Activated T-cell treated with anti-CD3 and anti-CD28 coated beads, Interleukin-2, amount 50 U/mL, for 24 hours (primary cell): Measurements from ENCODE around the gene PACSIN3.

ENCODE experiments used
- DNase-seq: peaks from one replicate; pipeline ENCODE4 v3.0.0-alpha.2; 2020
- H3K27ac Mint-ChIP-seq: 2 replicates; pipeline ENCODE4 v1.8.0; 2020; ENCODE audit warnings: mild to moderate bottlenecking, mixed read lengths
- H3K27me3 Mint-ChIP-seq: 2 replicates; pipeline ENCODE4 v1.8.0; 2020; ENCODE audit warnings: mixed read lengths
- H3K36me3 Mint-ChIP-seq: 2 replicates; pipeline ENCODE4 v1.8.0; 2020; ENCODE audit warnings: low read depth, mixed read lengths
- H3K4me1 Mint-ChIP-seq: 2 replicates; pipeline ENCODE4 v1.8.0; 2020; ENCODE audit warnings: low read depth, mixed read lengths
- H3K4me3 Mint-ChIP-seq: 2 replicates; pipeline ENCODE4 v1.8.0; 2020; ENCODE audit warnings: mild to moderate bottlenecking, moderate library complexity, mixed read lengths
- H3K9me3 Mint-ChIP-seq: 2 replicates; pipeline ENCODE4 v1.8.0; 2020; ENCODE audit warnings: mixed read lengths

PACSIN3 gene

DNA sequence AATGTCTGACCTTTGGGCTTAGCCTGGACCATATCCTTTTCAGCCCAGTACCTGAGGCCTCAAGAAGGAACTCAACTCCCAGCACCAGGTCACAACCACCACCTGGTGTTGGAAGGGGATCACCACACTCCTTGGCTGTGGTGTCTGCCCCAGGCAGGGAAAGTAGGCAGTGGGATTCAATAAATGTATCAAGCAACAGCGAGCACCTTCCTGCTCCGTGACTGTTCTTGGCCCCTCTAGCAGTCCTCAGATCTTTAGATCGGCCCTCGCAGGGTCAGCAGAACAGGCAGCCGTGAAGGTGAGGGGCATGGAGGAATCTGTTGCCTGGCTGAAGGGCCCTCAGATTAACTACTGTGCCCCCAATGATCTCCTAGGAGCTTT, 25.5 kb downstream of the PACSIN3 start:
- peaks cover 39% of the 10 kb centered on the region for H3K36me3 Mint-ChIP-seq
- no peak for DNase-seq
- H3K4me1 Mint-ChIP-seq, result peaks cover 1% of the 10 kb centered on the region
- peak overlapping the region; percentile 14 for H3K27ac Mint-ChIP-seq
- H3K4me3 Mint-ChIP-seq, result no peak overlapping the region
- H3K27me3 Mint-ChIP-seq, result no peaks in the 10 kb centered on the region
- H3K9me3 Mint-ChIP-seq, result no peaks in the 10 kb centered on the region

DNA sequence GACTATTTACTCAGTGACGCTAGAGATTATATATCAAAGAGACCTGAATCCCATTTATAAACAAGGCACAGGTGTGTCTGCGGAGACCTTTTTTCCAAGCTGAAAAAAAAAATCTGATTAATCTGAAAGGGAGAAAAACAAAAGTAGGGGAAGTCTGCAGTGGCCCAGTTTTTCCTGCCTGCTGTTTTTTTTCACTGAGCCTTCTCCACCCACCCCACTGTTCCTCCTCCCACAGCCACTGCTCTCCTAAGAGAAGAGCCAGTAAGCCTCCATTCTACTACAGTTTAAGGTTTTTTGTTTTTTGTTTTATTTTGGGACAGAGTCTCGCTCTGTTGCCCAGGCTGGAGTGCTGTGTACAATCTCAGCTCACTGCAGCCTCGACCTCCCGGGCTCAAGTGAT, 28.0 kb downstream of the PACSIN3 start:
- Mint-ChIP-seq H3K27me3 (no peaks in the 10 kb centered on the region), H3K9me3 (no peaks in the 10 kb centered on the region), H3K36me3 (peaks cover 16% of the 10 kb centered on the region), H3K4me3 (no peak overlapping the region), H3K27ac (peak overlapping the region; percentile 47), H3K4me1 (peaks cover 25% of the 10 kb centered on the region)
- no peak for DNase-seq

DNA sequence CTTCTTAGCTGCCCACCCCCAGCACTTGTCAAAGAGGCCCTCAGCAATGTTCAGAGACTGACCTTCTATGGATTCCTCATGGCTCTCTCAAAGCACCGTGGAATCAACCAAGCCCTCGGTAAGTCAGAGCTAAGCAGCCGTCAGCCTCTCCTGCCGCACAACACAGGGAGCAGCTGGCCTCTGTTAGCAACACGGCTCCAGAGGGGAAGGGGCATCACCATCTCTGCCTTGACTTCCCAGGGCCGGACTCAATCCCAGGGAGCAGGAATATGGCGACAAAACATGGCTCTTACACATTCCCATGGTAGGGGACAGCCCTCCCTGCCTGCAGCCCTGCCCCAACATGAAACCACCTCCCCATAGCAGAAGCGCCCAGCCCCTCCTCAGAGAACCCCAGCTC, 28.4 kb downstream of the PACSIN3 start:
- Mint-ChIP-seq H3K4me3 (no peak overlapping the region), H3K27ac (peak overlapping the region; percentile 47), H3K9me3 (no peaks in the 10 kb centered on the region), H3K4me1 (peaks cover 29% of the 10 kb centered on the region), H3K36me3 (peaks cover 14% of the 10 kb centered on the region), H3K27me3 (no peaks in the 10 kb centered on the region)
- no peak for DNase-seq

DNA sequence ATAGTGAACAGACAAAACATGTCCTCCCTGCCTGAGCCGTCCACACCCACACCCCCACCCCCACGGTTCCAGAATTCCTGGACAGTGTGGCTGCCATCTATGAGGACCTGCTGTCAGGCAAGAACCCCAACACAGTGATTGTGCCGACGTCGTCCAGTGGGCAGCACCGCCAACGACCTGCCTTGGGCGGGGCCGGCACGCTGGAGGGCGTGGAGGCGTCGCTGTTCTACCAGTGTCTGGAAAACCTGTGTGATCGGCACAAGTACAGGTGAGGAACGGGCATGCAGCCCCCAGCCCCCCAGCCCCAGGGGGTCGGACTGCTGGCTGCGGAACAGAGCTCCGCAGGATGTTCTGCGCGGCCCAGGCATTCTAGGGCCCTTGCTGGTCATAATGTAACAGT, 29.3 kb downstream of the PACSIN3 start:
- Mint-ChIP-seq H3K36me3 (peaks cover 12% of the 10 kb centered on the region), H3K27me3 (no peaks in the 10 kb centered on the region), H3K4me1 (peaks cover 29% of the 10 kb centered on the region), H3K9me3 (no peaks in the 10 kb centered on the region), H3K4me3 (no peak overlapping the region), H3K27ac (no peak overlapping the region)
- no peak for DNase-seq

DNA sequence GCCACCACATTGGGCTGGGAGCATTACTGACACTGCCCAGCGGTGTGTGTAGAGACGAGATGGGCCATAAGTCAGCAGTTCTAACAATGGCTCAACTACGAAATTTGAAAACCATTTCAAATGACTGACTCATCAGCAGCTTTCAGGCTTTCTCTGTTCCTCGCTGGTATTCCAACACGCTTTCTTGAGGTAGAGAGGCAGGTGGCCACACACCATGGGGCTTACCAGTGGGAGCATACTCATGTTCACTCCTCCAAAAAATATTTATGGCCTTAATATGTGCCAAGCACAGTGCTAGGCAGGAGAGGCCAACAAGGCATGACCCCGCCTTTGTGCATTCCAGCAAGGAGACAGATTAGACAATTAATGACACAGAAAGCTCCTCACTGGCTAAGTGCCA, 29.9 kb downstream of the PACSIN3 start:
- no peaks in the 10 kb centered on the region for H3K27me3 Mint-ChIP-seq
- no peak overlapping the region for H3K4me3 Mint-ChIP-seq
- no peaks in the 10 kb centered on the region for H3K9me3 Mint-ChIP-seq
- DNase-seq, result no peak
- H3K27ac Mint-ChIP-seq, result no peak overlapping the region
- H3K4me1 Mint-ChIP-seq, result peaks cover 29% of the 10 kb centered on the region
- peaks cover 10% of the 10 kb centered on the region for H3K36me3 Mint-ChIP-seq

DNA sequence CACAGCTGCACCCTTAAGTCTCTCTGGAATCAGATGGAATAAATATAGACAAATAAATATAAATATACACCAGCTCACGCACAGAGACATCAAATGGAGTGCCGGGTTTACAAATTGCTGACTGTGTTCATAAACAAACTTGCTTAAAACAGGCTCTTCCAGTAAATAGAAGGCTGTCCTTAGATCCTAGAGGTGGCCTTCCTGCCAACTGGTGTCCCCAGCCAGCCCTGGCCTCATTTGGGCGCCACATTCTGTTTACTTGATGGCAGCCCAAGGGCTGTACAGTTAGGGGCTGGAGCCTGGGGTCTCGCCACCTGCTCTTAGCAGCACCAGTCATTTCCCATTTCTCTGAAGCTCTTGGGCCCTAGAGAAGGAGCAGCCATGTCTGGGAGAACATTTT, 30.4 kb downstream of the PACSIN3 start:
- Mint-ChIP-seq H3K36me3 (peaks cover 10% of the 10 kb centered on the region), H3K4me3 (no peak overlapping the region), H3K27ac (no peak overlapping the region), H3K9me3 (no peaks in the 10 kb centered on the region), H3K4me1 (peaks cover 29% of the 10 kb centered on the region), H3K27me3 (no peaks in the 10 kb centered on the region)
- no peak for DNase-seq

DNA sequence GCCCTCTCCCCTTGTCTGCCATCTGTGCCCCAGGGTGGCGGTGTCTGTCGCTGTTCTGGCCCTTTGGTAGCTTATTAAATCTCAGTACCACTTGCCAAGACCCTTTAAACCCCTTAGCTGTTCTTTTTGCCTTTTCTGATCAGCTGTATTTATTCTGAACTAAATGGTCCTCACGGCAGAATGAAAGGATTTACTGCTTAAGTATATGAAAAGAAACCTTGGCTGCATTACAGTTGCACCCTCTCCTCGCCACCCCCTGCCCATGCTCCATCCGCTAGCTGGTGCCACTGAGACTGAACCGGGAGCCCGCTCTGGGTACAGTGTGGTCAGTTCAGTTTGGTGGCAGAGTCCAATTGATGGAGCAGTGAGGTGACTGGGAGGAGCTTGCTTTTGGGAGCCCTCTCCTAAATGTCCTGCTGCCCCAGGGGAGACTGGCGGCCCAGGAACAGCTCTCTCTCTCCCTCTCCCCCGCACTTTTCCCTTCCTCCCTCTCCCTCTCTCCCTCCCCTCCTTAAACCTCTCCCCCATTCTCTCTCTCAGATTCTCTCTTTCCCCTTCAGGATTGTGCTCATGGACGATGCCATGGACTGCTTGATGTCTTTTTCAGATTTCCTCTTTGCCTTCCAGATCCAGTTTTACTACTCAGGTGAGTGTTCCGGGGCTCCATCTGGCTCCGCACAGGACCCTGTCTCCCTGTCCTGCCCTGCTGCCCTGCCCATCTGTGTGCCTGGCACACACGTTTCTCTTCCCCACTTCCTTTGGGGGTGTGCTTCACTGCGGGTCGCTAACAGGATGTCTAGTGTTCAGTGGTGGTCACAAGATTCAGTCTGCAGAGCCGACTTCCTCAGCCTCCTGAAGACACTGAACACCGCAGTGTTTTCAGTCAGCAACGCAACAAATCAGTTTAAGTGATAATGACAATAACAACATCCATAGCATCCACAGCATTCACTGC, 31.3 kb downstream of the PACSIN3 start:
- Mint-ChIP-seq H3K27ac (peak overlapping the region; percentile 80), H3K4me3 (no peak overlapping the region)

DNA sequence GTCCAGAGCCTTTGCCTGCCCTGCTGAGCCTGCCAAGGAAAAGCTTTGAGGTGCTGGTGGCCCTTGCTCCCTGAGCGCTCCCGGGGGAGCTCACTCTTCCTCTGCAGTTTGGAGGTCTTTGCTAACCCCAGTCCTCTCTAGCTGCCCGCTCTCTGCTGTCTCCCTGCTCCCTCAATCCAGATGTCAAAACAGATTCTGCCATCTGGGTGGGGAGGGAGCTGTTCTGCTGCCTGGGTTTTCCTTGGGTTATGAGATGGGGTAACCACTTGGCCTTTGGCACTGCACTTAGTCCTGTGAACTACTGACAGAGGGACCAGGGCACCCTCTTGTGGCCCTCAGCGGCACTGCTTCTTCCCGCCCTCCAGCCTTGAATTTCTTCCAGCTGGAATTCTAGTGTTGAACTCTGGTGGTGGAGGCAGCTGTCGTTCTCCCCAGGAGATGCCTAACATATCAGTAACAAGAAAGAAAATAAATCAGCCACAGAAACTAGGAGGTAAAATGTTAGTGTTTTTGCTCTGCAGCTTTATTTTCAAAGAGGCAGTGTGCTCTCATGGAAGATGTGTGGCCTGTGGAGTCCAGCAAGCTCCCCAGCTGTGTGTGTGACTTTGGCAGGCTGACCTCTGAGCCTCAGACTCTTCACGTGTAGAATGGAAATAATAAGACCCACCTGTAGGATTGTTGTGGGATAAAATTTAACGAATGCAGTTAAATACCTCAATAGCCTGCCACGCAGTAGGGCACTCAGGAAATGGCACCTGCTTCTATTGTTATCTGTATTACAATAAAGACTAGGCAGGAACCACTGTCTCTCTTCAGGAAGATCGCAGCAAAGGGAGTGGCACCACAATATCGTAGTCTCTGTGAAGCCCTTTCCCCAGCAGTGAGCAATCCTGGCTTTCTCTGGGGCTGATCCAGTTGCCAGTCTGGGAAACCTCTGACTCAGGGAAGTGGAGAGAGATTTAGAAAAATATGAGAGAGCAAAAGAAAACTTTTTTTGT, 33.0 kb downstream of the PACSIN3 start:
- Mint-ChIP-seq H3K9me3 (no peaks in the 10 kb centered on the region), H3K4me3 (no peak overlapping the region), H3K27me3 (no peaks in the 10 kb centered on the region), H3K36me3 (peaks cover 7% of the 10 kb centered on the region), H3K4me1 (peaks cover 29% of the 10 kb centered on the region), H3K27ac (peak overlapping the region; percentile 60)
- DNase-seq, result peak; percentile 75

More for the DNA sequence above, 31.3 kb downstream of the PACSIN3 start:
- H3K36me3 Mint-ChIP-seq, result peaks cover 7% of the 10 kb centered on the region
- H3K4me1 Mint-ChIP-seq, result peaks cover 29% of the 10 kb centered on the region
- DNase-seq, result no peak
- H3K9me3 Mint-ChIP-seq, result no peaks in the 10 kb centered on the region
- H3K27me3 Mint-ChIP-seq, result no peaks in the 10 kb centered on the region

DNA sequence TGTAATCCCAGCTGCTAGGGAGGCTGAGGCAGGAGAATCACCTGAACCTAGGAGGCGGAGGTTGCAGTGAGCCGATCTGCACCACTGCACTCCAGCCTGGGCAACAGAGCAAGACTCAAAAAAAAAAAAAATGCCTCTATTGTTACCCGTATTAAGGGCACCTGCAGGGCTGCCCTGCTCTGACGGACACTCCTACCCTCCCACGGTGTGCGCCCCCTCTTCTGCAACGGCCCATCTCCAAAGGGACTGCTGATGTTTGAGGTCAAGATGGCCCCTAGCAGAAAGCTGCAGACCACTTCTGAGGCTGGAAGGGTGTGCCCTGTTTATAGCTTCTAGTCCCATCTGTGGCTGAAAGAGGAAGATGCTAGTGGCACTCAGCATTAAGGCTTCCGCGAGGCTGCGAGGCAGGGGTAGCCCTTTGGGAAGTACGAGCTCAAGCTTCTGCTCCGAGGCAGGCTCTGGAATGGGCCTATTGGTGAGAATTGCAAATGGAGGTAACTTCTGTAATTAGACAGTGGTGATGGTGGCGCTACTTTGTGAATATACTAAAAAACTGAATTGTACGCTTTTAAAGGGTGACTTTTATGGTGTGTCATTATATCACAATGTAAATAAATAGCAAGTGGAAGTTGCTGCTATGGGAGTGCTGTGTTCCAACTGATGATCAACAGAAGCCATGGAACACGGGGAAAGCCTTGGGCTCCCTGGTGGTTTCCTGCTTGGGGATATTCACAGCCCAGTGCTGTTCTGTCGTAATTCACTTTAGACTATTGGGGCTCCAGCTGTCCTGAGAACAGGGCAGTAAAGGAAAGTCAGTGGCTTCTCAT, 33.9 kb downstream of the PACSIN3 start:
- H3K27me3 Mint-ChIP-seq, result no peaks in the 10 kb centered on the region

DNA sequence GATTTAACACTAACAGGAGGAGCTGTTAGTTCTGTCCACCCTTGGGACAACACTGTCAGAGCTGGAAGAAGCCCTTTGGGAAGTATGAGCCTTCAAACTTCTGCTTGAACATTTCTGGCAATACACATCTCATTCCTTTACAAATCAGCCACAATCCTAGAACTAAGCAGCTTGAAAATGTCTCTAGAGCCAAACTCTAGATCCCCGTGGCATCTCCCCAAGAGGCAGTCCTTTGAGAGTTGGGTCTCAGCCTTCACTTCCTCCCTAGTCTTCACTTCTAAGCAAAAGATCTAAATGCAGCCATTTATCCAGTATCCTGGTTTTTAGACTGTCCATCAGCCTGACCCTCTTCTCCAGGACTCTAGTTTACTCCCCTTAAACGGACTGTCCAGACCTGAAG, 36.5 kb downstream of the PACSIN3 start:
- Mint-ChIP-seq H3K4me3 (no peak overlapping the region), H3K27ac (no peak overlapping the region), H3K36me3 (peaks cover 5% of the 10 kb centered on the region), H3K9me3 (no peaks in the 10 kb centered on the region), H3K4me1 (peaks cover 18% of the 10 kb centered on the region), H3K27me3 (no peaks in the 10 kb centered on the region)
- DNase-seq, result no peak

More for the DNA sequence above, 33.9 kb downstream of the PACSIN3 start:
- Mint-ChIP-seq H3K9me3 (no peaks in the 10 kb centered on the region), H3K4me1 (peaks cover 29% of the 10 kb centered on the region), H3K36me3 (peaks cover 5% of the 10 kb centered on the region), H3K4me3 (no peak overlapping the region), H3K27ac (no peak overlapping the region)
- DNase-seq, result no peak

DNA sequence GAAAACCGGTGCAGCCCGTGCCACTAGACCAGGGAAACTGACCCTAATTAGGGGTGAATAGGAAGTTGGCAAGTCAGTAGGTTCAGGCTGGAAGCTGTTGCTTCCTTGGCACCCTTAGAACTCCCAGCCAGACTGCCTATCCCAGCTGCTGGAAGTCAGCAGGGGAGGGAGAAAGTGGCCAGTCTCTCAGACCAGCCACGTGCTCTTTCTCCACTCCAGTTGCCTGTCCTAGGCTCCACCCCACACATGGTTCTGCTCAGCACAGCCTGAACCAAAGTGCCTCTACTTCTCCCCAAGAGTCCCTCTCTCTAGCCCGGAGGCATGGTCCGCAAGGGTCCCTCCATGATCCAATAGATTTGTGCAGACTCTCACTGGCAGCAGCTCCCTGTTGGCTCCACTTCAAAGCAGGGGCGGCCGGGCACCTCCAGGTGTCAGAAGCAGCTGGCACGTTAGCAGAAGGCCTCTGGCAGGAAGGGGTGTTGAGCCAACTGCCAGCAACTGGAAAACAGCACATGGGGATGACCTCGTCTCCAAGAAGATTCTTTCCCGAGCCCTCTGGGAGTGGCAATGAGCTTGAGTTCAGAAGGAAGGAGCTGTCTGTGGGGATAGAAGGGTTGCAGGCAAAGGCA, 37.2 kb downstream of the PACSIN3 start:
- H3K4me3 Mint-ChIP-seq, result no peak overlapping the region
- no peaks in the 10 kb centered on the region for H3K9me3 Mint-ChIP-seq
- peaks cover 5% of the 10 kb centered on the region for H3K36me3 Mint-ChIP-seq
- no peaks in the 10 kb centered on the region for H3K27me3 Mint-ChIP-seq
- H3K4me1 Mint-ChIP-seq, result peaks cover 11% of the 10 kb centered on the region
- H3K27ac Mint-ChIP-seq, result no peak overlapping the region
- no peak for DNase-seq

DNA sequence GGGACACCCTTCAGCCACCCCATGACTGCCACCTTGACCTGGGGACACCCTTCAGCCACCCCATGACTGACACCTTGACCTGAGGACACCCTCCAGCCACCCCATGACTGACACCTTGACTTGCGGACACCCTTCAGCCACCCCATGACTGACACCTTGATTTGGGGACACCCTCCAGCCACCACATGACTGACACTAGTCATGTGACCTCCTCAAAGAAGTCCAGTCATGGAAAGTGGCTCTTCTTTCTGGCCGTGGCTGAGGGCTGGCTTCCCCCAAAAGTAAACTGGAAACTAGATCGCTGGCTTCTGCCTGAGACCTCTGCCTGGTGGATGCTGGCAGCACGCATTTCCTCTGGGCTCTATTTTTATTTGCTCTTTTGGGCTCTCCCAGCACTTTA, 38.0 kb downstream of the PACSIN3 start:
- Mint-ChIP-seq H3K4me3 (no peak overlapping the region), H3K4me1 (peaks cover 4% of the 10 kb centered on the region), H3K9me3 (no peaks in the 10 kb centered on the region), H3K36me3 (peaks cover 5% of the 10 kb centered on the region), H3K27ac (no peak overlapping the region), H3K27me3 (no peaks in the 10 kb centered on the region)
- DNase-seq, result no peak

DNA sequence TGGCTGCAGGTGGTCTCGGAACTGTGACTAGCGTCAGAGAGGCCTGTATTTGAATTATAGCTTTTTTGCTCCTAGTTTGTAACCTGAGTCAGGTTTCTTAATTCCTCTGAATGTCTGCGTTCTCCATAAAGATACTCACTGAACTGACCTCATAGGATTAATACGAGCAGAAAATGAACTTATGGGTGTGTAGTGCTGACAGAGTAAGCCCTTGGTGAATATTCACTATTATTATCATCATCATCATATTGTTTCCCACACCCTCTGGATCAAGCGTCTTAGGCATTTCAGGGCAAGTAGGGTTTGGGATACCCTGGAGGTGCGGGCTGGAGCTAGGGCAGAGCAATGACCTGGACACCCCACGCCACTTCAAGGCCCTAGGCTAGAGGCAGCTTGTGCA, 38.6 kb downstream of the PACSIN3 start:
- DNase-seq, result no peak
- Mint-ChIP-seq H3K4me1 (no peaks in the 10 kb centered on the region), H3K4me3 (no peak overlapping the region), H3K36me3 (peaks cover 5% of the 10 kb centered on the region), H3K9me3 (no peaks in the 10 kb centered on the region), H3K27me3 (no peaks in the 10 kb centered on the region), H3K27ac (no peak overlapping the region)

DNA sequence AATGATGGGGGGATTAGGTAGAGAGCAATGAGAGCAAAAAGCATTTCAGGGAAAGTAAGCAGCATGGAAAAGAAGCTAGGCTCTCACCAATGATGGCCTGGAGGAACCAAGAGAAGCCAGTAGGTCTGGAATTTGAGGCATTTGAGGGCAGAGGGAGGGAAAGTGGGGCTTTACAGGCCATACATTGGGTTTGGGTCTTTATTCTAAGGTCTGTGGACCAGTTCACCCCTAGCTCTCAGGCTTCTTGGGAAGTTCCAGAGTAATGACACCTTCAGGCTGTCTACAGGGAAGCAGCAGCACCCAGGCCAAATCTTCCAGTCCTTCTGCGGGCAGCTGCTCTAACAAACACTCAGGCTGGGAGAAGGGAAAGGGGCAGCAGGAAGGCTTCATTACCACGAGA, 39.0 kb downstream of the PACSIN3 start:
- H3K27ac Mint-ChIP-seq, result no peak overlapping the region
- no peak for DNase-seq
- peaks cover 5% of the 10 kb centered on the region for H3K36me3 Mint-ChIP-seq
- no peaks in the 10 kb centered on the region for H3K4me1 Mint-ChIP-seq
- H3K9me3 Mint-ChIP-seq, result no peaks in the 10 kb centered on the region
- H3K27me3 Mint-ChIP-seq, result no peaks in the 10 kb centered on the region
- H3K4me3 Mint-ChIP-seq, result no peak overlapping the region
